PC-3 (cell line): ENCODE data around the gene DVL3.

ENCODE experiments used
- EZH2 ChIP-seq: fragments of 300-600 bp; sonication (generic); IDR thresholded peaks from one replicate; pipeline ENCODE4 v1.6.1; 2017; ENCODE audit warnings: antibody characterized with exemption, mild to moderate bottlenecking, low read length; ENCODE audit not compliant: unreplicated experiment
- EZH2phosphoT487 ChIP-seq: fragments of 300-600 bp; sonication (generic); IDR thresholded peaks from 2 replicates; pipeline ENCODE4 v1.6.1; 2018; ENCODE audit warnings: mild to moderate bottlenecking, antibody characterized with exemption, low read length, borderline replicate concordance
- TF ChIP-seq, protein P1 (sequence below): fragments of 300-600 bp; sonication (generic); conservative IDR thresholded peaks from 2 replicates; pipeline ENCODE4 v1.5.1; 2017; ENCODE audit warnings: antibody characterized with exemption, low read depth, mild to moderate bottlenecking, low read length

DNA sequence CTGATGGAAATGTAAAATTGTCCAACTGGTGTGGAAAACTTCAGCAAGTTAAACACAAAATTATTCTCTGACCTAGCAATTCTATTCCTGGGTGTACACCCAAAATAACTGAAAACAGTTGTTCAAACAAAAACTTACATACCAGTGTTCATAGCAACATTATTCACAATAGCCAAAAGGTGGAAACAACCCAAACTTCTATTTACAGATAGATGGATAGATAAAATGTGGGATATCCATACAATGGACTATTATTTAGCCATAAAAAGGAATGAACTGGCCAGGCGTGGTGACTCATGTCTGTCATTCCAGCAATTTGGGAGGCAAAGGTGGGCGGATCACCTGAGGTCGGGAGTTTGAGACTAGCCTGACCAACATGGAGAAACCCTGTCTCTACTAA is 67.3 kb downstream of the DVL3 start:
- TF ChIP-seq, protein P1, sequence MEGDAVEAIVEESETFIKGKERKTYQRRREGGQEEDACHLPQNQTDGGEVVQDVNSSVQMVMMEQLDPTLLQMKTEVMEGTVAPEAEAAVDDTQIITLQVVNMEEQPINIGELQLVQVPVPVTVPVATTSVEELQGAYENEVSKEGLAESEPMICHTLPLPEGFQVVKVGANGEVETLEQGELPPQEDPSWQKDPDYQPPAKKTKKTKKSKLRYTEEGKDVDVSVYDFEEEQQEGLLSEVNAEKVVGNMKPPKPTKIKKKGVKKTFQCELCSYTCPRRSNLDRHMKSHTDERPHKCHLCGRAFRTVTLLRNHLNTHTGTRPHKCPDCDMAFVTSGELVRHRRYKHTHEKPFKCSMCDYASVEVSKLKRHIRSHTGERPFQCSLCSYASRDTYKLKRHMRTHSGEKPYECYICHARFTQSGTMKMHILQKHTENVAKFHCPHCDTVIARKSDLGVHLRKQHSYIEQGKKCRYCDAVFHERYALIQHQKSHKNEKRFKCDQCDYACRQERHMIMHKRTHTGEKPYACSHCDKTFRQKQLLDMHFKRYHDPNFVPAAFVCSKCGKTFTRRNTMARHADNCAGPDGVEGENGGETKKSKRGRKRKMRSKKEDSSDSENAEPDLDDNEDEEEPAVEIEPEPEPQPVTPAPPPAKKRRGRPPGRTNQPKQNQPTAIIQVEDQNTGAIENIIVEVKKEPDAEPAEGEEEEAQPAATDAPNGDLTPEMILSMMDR: no peak
- TF ChIP-seq EZH2phosphoT487 (no peak), EZH2 (no peak)
